HuH-7.5 (cell line): ENCODE measurements around the gene ESR1.
"Not testable (repeated sequence)": the region's sequence is repeated elsewhere in the genome, so short reads cannot be mapped to it uniquely, and the experiment has no call there.

Source experiments
- DNase-seq: peaks from one replicate; pipeline ENCODE4 v3.0.0; 2011; ENCODE audit warnings: low spot score

ESR1 gene

DNA sequence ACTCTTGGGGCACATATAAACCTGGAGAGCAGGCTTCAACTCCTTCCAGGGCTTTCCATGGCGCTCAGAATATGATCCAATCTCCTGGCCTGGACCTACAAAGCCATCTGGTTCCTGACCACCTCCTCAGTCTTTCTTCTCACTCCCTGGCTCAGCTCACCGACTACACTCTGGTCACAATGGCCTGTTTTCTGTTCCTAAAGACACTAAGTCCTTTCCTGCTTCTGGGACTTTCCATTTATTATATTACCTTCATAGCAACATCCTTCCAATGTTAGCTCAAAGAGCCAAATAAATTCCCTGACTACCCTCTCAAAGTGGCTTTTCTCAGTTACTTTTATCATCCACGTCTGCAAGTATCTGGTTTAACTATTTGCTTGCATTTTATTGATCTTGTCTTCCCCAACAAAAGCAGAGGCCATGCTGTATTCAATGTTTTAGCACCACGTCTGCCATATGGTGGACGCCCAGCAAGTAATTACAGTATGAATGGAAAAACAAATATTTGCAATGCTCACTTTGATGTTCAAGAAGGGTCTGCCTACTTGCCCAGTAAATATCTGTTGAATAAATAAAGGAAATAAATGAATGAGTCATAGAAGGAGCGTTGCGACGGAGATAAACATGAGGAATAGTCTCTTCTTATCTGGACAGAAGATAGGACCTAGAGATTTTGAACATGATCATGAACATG is 328.4 kb downstream of the ESR1 start:
- no peak for DNase-seq

DNA sequence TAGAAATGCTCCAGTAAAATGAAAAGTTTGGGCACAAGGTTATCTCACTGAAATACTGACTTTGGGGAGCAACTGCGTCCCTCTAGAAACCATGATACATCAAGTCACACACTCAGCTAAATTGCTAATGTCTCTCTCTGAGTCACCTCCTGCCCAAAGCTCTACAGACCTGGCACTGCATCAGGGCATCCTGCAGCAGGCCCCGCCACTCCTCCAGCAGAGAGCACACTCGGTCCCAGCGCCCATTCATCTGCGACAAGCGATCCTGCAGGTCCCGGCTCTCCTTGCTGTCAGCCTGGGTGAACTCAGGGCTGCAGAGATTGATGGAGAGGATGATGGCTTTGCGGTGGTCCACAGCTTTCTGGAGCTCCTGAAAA is 329.0 kb downstream of the ESR1 start:
- no peak for DNase-seq

DNA sequence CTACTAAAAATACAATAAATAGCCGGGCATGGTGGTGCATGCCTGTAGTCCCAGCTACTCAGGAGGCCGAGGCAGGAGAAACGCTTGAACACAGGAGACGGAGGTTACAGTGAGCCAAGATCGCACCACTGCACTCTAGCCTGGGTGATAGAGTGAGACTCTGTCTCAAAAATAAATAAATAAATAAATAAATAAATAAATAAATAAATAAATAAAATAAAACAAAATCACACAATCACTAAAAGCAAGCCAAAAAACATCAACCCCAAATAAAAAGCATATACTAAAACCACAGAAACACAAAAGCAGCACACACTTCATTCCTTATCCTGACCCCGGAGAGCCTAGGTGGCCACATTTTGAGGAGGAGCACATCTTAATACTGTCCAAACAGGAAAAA is 330.9 kb downstream of the ESR1 start:
- not testable (repeated sequence) for DNase-seq

DNA sequence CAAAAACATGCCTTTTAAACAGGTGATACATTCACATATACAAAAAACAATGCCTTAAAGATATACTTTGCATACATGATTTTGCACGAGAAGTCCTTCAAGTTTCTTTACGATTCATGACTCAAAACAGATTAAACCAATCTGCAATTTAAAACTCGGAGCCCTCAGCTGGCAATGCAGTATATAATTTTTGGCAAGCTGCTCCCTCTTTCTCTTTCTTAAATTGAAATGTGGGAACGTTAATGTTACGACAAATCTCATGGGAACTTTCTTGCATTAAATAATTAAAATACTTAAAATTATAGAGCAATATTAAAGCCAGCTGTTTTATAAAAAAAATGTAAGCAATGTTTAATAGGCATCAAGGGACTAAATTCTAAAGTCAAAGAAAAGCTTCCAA is 334.6 kb downstream of the ESR1 start:
- DNase-seq: no peak

DNA sequence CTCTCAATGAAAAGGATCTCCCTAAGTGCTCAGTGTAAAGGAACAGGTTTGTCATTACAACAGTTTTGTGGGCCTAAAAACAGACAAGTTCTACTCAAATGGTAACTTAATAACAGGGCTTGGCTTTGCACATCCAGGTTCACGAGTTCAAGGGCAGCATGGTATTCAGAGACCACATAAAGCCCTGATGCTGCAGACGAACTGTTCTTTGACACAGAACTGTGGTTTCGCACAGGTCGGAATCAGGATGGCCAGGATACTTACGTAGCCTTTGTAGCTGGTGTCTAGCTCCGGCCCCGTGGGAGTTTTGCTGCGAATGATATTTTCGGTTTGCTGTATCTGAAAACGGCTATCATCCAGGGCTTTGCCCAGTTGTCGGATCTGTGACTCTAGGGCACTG is 335.9 kb downstream of the ESR1 start:
- no peak for DNase-seq

DNA sequence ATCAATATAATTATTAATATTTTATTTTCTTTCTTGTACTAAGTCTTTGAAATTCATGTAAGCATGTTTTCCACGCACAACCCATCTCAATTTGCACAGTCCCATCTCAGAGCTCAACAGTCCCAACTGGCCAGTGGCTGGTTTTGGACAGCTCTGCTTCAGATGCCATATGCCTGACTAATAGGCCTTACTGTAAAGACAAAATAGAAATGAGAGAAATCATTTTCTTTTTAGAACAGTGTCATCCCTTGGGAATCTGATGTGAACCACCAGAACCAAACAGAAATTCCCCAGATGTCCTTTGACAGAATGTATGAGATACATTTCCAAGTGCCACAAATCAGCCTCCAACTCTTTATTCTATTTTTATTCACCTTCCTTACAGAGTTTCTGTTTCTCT is 338.9 kb downstream of the ESR1 start:
- no peak for DNase-seq

DNA sequence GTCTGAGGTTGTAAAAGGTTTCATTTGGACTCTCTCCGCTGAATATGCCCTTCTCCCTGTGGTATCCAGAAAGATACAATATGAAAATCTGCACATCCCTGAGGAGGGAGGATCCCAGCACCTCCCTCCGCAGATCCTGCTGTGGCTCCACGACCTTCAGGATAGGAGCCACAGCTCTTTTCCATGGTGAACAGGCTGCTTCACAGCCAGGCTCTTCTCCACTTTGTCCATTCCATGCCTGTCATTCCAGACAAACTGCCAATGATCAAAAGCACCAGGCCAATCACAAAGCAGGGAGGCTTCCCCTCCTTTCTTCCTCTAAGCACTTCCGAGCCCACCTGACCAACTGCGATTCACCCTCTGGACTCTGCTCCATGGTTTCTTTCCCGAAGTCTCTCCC is 339.8 kb downstream of the ESR1 start:
- no peak for DNase-seq

DNA sequence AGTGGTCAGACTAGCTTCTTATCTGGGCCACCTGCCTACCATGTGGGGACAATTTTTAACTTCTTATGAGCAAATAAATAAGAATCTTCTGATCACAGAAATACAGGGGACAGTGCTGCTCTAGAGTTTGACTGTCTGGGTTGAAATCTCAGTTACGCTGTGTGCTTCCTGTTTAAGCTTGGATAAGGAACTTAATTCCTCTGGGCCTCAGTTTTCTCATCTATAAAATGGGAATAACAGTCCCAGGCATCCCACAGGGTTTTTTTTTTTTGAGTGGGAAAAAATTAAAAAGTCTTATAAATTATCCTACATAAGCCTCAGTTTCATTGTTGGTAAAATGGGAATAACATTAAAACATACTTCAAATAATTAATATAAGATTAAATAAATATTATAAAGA is 340.9 kb downstream of the ESR1 start:
- DNase-seq: no peak

DNA sequence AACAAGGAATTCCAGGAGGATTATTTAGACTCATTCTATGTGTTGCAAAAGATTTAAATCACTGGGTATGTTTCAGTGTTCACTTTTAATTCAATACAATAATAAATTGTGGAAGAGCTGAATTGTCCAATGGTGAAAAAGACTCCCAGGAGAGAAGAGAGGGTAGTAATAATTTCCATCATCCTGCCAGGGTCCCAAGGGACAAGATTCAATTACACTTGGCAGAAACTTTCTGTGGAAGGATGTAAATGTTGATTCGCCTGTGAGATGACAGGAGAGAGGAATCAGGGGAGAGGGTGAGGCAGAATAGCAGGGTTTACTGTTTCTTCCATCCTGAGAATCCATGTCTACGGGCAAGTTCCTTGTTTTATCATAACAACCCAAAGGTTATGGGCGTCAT is 342.7 kb downstream of the ESR1 start:
- DNase-seq: no peak

DNA sequence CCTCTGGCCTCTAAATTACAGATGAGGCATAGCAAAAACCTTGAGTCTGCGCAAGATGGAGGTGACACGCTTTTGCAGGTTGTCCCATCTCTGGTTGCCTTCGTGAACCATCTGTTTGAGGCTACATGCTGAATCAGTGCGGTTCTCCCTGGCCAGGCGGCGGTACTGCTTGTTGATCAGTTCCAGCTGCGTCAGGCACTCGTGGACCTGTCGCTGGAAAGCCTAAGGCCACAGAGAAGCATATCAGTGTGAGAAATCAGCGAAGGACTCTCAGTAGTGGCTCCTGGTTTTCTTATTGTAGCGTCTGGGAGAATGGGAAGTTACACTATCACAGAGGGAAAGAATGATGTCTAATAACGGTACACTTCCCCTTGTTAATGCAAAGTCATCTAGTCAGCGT is 344.4 kb downstream of the ESR1 start:
- DNase-seq: no peak

DNA sequence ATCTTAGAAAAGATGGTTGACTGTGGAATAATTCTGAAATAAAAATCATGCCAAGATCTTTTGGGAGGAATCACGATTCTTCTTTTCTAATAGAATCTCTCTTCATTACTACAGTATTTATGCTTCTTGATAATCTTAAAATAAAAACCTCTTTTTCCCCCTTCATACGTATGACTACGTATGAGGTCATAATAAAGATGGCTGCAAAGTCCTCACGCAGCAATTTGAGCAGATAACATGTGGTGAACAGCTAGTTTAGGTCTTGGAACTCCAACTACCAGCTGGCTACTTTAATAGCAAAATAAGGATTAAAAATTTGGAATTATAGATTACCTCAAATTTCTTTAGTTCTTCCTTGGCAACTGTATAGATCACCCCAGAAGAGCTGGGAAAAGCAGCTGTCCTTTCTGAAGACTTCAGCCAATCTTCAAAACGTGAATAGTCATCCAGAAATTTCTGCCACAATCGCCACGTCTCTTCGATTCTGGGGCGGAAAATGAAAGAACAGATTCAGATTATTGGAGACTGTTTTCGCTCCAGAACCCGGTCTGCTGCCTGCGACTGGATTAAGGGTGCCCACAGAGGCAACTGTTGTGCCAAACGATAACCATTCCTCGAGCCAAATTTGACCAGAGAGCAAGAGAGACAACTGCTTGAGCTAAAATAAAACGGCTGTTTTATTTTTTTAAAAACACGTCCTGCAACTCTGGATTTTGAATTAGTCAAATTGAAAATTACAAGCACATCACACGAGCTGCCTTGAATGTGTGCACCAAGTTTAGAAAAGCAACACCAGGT is 347.3 kb downstream of the ESR1 start:
- DNase-seq: no peak

DNA sequence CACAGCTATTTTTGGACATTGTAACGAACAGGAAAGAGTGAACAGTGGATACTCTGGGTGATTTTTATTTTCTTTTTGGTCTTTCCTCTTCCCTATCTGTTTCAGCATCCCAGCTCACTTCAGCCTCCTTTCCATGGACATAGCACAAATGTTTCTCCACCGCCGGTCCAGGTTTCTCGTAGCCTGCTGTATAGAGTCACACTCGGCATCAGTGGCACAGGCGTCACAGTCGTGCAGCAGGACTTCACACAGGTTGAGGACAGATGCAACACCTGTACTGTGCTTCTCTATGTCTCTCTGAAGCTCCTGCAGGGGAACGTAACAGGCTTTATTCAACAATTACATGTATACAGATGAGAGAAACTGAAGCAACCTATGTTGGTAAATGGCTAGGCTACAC is 348.3 kb downstream of the ESR1 start:
- no peak for DNase-seq

DNA sequence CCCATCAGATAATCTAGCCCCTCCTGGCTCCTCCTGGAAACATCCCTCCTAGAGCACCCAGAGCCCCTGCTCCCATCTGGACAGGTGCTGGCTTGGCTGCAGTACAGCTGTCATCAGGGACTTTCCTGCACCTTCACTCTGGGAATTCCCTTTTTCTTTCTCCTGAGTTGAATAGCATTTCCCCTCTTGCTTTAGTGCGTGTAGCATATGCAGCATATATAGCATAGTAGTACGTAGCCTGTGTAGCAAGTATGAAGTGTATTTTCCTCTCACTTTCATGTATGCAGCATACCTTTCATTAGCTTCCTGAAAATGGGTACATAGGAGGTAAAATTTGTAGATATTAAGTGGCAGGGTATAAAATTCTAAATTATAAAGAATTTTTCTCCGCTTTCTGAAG is 352.9 kb downstream of the ESR1 start:
- no peak for DNase-seq

DNA sequence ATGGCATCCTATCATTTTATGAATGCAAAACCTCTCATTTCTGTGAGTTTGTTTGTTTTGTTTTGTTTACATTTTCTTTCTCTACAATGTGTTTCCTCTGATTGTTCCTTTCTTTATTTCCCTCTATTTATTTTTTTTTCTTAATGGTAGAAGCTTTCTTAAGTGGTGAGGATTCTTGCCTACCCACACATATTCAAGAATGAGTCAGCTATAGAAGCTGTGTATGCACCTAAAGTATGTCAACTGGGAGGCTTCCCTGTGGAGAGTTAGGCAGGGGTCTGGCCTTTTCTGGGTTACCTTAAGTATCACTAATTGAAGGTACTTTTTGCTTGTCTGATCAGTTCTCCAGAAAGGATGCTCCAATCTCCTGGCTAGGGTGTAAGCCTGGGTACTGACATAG is 354.0 kb downstream of the ESR1 start:
- no peak for DNase-seq

DNA sequence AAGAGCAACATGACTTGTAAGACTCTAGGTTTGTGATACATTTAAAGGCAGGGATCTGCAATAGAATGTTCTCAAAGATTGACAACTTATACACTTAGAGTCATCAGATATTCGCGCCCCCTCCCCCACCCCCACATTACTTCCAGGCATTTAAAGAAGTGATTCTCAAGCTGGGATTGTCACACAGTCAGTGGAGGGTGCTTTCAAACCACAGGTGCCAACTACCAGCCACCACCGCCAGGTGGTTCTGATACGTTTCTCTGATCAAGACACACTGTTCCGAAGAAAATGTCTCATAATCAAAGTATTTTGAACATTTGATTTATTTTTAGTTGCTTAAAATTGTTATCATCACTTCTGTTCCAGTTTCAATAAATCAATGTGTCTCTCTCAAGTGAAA is 357.5 kb downstream of the ESR1 start:
- no peak for DNase-seq

DNA sequence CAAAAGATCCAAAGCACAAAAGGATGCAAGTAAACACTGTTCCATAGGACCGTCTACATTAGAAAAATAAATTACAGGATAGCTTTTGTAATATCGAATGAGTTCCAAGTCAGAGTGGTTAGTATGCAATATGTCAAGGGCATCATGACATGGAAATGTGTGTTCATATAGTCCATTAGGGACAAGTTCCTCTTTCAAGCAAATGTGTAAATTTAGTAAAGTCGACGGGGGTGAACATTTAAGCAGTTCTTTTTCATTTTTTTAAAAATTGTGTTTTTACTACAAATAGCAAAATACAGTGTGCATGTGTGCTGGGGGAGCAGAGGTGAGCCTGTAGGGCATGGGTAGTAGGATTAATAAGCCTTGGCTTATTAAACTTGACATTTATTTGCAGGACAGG is 359.0 kb downstream of the ESR1 start:
- DNase-seq: no peak

DNA sequence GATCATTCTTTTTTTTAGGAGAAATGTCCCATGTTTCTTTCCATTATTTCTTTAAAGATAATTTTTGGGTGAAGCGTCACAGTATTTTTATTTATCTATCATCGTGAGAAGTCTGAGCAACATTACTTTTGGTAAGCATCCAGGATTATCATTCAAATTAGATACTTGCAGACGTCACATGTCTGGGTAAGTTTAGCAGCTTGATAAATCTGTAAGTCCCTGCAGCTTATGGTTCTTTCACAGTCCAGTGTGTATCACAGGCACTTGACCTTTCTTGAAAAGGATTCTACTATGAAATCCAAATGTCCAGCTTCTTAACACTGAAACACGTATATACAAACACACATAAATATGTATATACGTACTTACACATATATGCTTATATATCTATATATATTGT is 359.4 kb downstream of the ESR1 start:
- no peak for DNase-seq

DNA sequence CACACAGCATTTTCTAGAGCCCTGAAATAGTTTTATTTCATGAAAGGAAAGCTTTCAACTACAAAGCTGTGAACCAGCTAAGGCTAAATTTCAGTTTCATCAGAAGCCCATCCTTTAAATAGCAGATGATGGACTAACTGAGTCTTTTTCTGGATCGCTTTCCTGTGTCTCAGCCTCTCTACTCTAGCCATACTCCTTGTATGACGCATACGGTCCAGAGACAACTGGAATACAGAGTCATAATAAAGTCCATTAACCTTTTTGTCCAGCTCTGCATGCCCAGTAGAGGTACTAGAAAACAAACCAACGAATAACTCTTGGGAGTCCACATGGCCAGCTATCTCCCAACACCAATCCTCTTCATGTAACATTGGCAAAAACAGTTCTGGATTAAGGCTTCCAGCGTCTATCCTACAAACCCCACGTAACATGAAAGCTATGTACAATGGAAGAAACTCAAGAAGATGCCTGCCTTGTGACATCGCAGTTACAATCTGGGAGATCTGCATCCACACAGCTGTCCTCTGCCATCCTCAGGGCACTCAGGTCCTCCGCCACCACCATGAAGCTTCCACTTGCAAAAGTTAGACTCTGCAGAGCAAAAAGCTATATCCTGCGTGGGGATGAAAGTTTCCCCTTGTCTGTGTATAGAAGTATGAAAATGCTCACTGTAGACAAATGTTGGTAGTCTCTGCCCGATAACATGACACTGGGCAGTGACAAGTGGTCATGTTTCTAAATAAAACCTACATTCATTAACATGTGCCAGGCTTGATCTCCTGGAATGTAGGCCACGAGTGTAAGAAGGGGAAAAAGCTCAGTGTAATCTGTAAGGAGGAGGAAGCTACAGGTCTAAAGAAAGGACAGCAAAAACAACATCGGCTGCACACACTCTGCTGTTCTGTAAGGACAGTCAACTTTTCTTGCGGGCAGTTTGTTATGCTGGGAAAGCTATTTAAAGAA is 360.4 kb downstream of the ESR1 start:
- no peak for DNase-seq

DNA sequence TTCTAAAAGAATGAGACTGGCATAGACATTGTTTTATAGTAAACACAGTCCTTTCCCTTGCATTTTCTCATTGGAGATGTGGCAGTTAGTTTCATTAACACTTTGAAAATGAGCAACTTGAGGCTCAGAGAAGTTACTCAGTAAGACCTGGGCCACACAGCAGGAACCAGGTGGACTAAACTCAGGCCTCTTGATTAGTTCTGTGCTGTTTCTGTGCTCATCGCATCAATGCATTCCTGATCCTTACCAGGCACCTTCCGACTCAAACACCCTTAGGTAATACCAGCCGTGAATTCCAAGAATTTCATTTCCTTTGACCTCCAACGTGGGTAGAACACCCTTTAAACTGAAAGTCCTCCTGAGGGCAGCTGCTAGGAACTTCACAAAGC is 362.8 kb downstream of the ESR1 start:
- no peak for DNase-seq

DNA sequence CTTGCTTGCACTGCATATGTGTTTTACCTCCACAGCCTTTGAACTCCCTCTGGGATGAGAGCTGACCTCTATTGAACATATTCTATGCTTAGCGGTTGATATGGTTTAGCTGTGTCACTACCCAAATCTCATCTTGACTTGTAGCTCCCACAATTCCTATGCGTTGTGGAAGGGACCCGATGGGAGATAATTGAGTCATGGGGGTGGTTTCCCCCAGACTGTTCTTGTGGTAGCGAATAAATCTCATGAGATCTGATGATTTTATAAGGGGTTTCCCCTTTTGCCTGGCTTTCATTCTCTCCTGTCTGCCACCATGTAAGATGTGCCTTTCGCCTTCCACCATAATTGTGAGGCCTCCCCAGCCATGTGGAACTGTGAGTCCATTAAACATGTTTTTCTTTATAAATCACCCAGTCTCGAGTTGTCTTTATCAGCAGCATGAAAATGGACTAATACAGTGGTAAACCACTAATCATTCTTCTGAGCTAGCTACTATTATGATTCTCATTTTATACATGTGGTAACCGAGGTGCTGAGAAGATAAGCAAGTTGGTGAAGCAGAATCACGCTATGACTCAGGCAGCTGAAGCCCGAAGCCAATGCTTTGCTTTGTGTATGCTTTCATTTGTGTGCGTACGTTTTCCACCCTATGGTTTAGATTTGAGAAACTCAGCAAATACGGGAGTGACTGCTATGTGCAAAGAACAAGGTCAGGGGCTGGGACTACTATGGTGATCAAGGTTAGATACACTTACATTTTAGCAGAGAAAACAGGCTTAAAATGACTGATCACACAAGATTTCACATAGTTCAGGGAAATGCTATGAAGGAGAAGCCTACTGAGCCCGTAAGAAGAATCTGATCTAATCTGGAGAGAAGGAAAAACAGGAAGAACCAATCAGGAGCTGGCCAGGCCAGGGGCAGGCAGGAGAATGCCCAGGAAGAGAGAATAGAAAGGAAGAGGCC is 363.5 kb downstream of the ESR1 start:
- no peak for DNase-seq

DNA sequence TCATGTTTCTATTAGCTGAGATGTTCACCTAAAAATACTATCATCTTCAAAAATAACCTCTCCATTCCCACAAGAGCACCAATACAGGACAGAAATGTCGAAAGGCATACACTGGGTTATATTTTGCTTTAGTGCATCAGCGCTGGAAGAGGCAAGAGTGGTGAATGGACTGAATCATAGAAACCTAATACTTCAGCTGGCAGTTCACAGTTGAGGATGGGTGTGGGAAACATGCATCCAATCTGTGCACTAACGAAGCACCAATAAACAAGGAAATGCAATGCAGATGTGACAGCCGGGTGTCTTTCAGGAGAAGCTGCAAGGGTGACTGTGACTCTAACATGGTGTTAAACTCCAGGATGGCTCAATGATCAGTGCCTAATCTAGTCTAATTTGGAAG is 365.8 kb downstream of the ESR1 start:
- DNase-seq: no peak

DNA sequence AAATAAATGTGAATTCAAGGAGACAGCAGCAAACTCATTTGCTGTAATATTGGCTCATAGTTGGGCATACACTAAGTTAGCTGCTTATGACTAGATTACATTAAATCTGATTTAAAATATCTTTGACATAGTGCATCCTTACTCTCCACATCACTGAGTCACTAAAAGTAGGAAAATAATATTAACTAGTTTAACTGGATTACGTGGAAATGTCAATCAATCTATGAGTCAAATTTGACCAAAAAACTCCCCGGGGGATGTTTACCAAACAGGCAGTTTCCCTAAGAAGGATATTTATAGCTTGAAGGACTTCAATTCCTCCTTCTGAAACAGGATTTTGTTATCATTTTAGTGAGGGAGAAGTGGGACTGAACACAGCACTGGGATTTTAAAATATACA is 366.5 kb downstream of the ESR1 start:
- DNase-seq: no peak
